GM04504 (cell line): ENCODE measurements around the gene IL20.

Experiments
- DNase-seq: peaks from one replicate; pipeline ENCODE4 v3.0.0-alpha.2; 2012; ENCODE audit warnings: low read depth

The IL20 gene

DNA sequence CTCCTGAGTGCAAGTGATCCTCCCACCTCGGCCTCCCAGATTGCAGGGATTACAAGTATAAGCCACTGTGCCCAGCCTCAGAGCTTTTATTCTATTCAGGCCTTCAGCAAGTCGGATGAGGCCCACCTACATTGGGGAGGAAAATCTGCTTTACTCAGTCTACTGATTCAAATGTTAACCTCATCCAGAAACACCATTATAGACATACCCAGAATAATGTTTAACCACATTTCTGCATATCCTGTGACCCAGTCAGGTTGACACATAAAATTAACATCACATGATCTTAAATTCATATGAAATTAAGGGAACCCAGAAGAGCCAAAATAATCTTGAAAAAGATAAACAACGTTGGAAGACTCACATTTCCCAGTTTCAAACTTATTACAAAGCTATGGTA, 14.9 kb downstream of the IL20 start:
- DNase-seq, result no peak

DNA sequence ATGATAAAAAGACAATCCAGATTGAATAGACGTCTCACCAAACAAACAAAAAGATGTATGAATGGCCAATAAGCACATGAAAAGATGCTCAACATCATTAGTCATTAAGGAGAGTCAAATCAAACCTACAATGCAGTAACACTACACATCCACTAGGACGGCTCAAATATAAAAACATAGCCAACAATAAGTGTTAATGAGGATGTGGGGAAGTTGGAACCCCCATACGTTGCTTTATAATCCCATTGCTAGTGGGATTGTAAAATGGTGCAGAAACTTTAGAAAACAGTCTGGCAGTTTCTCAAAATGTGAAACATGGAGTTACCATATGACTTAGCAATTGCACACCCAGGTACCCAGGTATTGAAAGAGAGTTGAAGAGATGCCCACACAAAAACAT, 17.1 kb downstream of the IL20 start:
- no peak for DNase-seq

DNA sequence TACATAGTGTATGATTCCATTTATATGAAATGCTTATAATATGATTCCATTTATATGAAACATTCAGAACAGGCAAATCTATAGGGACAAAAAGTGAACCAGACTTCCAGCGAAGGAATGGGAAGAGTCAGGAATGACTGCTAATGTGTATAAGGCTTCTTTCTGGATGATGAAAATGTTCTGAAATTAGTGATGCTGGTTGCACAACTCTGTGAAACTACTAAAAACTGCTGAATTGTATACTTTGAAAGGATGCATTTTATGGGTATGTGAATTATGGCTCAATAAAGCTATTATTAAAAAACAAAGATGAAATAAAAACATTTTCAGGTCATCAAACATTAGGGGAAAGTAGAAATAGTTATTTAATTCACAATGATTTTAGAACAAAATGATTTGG, 17.7 kb downstream of the IL20 start:
- no peak for DNase-seq

DNA sequence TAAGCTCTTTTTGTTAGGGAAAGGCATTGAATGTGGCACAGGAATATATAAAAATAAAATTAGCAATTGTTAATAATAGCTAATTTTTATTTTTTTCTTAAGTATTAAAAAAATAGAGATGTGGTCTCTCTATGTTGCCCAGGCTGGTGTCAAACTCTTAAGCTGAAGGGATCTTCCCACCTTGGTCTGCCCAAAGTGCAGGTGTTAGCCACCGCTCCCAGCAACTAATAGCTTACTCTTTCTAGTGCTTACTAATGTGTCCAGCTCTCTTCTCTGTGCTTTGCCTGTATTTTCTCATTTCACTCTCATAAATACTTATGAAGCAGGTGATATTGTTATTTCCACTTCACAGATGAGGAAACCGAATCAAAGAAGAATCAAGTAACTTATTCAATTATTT, 18.5 kb downstream of the IL20 start:
- DNase-seq, result no peak

DNA sequence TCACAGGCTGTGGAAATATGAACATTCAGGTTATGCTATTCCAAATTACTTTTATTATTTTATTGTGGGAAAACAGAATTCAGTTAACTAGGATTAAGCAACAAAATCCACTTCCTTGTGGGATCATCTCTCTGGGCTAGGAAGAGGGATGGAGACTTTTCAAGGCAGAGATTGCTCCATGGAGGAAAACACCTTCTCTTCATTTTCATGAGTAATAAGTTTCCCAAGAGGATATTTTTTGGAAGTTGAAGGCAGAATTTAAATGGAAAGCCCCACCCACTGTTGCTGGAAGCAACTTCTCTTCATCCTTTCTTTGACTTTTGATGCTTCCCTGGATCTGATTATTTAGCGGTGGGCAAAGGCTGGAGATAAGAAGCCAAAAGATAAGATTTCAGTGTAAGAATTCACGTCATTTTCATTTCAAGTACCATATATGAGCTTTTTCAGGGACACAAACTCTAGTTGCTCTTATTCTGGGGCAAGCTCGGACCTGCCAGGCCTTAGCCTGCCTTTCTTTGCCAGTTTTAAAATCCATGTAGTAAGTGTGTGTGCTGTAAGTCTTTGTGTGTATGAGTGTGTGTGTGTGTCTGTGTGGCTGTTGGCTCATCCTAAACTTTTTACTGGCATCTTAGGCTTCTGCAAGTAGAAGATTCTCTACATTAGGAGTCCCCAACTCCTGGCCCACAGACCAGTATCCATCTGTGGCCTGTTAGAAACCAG, 20.1 kb downstream of the IL20 start:
- no peak for DNase-seq

DNA sequence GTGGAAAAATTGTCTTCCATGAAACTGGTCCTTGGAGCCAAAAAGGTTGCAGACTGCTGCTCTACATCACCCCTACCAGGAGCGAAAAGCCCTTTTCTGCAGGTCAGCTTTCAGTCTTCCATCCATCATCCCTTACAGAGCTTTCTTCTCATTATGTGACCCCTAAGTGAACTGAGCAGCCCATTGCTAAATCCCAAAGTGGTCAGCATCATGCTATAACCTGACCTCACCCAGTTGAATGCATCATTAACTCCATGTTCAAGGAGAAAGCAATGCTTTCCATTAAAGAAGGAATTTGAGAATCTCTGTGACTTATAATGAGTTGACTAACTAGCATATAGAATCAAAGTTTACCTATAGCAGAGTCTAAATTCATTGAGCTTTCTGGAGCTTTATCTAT, 21.4 kb downstream of the IL20 start:
- DNase-seq, result no peak

DNA sequence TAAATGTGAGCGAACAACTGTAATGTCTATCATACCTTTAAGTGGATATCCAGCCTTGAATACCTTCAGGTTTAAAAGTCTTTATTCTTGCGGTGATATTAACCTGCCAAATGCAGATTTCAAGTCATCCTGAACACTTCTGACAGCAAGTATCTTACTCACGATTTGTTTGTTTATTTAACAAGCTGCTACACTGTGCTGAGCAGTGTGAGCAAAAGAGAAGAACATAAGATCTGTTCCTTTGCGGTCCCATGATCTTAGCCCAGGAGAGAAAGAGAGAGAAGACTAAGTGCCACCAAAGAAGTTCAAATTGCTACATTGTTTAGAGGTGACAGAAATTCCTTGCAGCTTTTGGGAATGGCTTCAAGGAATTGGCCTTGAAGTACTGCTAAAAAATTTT, 22.3 kb downstream of the IL20 start:
- no peak for DNase-seq

DNA sequence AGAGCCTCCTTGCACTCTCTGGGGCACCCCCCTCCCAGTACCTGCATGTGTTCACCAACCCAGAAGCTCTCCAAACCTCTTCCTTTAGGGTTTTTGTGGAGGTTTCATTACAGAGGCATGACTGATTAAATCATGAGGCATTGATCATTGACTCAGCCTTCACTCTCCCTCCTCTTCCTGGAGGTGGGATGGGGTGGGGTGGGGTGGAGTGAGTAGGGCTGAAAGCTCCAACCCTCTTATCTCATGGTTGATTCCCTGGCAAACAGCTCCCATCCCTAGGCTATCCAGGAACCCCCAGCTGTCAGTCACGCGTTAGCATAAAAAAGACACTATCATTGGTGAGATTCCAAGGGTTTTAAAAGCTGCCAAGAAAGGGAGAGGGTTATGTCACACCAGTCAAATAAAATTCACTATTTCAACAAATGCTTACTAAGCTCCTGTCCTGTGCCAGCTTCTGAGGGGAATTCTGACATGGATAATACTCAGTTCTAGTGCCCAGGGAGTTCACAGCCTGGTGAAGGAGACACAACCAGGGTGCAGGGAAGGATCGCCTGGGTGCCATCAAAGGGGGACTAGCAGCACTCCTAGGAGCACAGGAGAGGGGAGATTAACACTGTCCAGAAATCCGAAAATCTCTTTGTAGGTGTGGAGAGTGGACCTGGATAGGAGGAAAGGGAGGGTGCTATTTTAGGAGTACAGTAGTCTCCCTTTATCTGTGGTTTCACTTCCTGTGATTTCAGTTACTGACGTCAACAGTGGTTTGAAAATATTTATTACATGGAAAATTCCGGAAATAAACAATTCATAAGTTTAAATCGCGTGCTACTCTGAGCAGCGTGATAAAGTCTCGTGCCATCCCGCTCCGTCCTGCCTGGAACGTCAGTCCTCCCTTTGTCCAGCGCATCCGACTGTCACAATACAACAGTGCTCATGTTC, 25.0 kb downstream of the IL20 start:
- peak; percentile 59 for DNase-seq

DNA sequence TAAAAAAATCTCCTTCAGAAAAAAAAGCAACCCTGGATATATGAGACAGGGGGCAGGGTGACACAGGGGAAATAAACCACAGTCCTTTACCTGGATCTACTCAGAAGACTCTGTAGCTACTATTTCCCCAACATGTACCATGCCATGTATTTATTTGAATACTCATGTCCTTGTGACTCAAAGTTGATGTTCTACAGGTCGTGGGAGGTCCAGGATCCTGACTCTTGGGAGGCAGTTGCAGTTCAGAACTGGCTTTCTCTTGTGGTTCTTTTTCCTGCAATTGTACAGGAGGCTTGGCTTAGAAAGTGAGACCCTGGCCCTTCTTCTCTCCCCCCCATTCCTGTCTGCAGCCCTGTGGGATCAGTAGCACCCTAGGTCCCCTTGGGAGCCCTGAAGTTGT, 26.0 kb downstream of the IL20 start:
- no peak for DNase-seq

DNA sequence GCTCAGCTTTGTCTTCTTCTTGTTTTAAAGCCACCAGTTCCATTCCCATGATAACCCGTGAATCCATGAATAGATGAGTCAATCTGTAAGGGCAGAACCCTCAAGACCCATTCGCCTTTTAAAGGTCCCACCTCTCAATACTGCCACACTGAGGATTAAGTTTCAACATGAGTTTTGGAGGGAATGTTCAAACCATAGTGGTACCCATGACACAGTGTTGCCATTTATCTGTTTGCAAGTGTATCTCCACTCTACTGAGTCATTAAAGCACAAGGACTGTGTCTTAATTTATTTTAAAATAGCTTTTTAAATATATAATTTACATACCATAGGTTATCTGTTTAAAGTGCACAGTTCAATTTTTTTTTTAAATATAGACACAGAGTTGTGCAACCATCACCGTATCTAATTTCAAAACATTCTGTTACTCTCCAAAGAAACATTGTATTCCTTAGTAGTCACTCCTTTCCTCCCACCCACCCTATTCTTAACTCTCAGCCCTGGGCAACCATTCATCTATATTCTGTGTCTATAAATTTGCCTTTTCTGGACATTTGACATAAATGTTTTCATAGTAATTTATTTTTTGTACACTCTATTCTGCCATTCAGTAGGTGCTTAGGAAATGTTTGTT, 27.0 kb downstream of the IL20 start:
- no peak for DNase-seq

DNA sequence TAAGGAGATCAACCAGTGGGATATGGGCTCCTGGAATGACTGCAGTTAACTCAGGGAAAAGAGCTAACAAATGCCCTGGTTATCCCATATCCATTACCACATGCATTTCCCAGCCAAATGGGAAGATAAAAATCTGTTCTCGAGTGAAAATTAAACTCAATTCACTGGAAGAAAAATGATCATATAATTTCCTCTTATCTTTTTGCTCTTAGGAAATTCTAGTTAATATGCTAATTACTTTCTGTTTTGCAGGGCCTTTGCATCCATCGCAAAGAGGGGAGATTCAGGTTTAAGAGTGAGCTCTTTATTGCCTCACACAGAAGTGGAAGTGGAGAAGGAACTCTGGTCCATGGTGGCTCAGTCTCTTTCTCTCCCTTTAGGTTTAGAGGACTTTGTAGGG, 28.0 kb downstream of the IL20 start:
- DNase-seq, result no peak

DNA sequence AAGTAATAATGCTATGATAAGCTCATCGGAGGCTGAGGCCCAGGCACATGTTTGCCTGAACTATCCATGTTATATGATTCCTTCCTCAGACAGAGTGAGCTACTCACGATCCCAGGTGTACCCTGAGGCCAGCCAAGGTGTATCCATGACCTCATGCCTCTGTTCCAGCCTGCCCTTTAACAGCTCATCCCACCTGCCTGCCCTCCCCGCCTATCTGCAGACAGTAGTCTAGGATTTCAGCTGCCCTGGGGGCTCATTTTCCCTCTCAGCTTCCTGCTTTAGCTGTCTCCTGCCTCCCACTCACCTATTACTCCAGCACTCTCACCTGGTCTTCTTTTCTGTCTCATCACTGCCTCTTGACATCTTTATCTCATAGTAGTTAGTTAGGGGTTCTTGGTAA, 29.9 kb downstream of the IL20 start:
- no peak for DNase-seq

DNA sequence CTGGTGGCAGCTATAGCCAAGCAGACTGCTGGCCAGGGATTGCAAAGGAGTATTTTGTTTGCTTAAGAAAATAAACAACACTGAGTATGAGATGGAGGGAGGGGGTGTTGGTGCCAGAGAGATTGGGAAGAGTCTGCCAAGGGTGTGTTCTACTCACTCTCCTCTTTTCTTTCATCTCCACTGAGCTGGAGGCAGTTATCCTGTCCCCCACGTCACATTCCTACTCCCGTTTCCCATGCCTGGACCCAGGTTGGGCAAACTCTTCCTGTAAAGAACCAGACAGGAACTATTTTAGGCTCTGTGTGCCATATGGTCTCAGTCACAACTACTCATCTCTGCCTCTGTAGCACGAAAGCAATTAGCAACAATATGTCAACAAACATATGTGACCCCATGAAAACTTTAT, 30.4 kb downstream of the IL20 start:
- DNase-seq, result peak; percentile 91

DNA sequence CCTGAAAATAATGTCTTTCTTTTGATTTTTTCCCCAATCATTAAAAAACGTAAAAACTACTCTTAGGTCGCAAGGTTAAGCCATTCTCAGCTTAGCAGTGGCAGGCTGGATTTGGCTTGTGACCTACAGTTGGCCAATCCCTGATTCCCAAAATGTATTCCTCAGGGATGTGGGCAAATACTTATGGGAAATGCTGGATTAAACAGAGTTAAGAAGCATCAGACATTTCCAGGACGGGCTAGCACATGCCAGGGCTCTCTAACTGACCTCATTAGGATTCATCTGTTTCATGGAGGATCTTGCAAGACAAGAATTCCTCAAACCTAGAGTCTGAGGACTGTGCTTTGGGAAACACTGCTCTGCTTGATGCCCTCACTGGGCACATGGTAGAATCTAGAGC, 30.8 kb downstream of the IL20 start:
- no peak for DNase-seq

DNA sequence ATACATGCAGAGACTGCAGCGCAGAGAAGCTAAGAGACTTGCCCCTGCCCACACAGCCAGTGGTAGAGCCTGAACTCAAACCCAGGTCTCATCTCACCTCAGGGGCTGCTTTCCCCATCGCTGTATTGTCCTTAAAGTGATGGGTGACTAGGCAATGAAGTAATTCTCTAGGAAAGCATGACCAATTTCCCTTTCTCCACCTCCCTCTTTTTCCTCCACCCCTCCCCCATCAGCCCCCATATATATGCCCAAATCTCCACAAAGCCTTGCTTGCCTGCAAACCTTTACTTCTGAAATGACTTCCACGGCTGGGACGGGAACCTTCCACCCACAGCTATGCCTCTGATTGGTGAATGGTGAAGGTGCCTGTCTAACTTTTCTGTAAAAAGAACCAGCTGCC, 31.8 kb downstream of the IL20 start, which contains the start of gene IL24:
IL24 (plus strand) TSS at position 269 of the 400 bp plus-strand sequence. CDS start 390 bp downstream, outside the sequence.
- DNase-seq, result no peak

DNA sequence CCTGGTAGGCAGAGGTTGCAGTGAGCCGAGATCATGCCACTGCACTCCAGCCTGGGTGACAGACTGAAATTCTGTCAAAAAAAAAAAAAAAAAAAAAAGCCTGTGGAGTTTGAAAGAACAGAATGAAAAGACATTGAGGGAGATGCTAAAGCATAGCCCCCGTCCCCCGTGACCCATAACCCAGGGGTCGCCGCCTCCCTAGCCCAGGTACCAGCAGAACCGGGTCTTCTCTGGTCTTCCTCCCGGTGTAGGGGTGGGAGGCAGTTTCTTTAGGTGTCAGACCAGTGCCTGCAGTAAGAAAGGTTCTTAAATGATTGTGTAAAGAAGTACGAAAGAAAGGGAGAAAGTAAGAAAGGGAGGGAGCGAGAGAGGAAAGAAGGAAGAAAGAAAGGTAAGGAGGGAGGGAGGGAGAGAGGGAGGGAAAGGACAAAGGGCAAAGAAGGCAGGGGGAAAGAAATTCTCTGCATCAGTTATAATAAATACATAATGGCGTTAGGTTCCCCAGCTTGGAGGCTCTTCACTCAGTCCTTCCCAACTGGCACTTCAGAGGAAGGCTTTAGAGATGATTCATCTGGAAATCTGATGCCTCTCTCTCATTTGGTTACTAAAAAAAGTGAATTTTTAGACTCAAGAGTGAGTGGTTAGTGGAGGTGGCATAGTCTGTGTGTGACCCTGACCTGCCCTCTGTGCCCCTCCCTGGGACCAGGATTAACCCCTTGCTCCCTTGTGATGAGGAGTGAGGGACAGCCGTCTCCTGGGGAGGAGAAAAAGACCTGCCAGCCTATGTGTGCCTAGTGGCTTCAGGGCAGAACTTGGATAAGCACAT, 32.9 kb downstream of the IL20 start:
- no peak for DNase-seq

DNA sequence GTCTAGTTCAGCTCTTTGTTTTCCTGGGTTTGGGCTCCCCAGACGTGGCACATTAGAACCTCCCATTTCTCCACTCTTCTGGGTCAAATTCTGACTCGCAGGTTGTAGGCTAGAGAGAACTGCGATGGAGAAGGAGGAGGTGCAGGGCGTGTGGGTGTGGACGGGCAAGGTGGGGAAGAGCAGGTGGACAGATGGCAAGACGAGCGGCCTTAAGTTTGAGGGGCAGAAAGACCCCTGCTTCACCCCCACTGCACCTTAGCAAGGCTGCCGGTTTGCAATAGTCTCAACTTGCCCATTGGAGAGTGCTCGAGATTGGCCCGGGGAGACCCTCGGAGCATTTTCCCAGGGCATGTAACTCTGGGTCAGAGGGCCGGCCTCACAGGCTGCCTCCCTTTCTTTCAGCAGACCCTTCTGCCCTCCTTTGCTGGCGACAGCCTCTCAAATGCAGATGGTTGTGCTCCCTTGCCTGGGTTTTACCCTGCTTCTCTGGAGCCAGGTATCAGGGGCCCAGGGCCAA, 33.5 kb downstream of the IL20 start:
- DNase-seq, result no peak

DNA sequence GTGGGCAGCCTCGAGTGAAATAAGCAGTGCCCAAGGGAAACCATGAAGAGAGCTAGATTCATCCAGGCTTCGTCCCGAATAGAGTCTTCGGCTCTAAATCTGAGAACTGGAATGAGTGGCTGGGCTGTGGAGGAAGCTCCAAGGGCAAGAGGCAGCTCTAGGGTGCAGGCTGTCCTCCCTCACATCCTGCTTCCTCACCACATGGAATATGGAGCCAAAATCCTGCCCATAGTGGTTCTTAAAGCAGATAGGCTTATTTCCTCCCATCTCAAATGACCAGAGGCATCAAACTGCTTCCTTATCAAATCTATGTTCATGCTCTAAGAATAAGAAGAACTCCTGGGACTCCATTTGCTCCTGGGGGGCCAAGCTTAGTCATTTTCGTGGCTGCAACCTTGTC, 34.3 kb downstream of the IL20 start:
- no peak for DNase-seq

DNA sequence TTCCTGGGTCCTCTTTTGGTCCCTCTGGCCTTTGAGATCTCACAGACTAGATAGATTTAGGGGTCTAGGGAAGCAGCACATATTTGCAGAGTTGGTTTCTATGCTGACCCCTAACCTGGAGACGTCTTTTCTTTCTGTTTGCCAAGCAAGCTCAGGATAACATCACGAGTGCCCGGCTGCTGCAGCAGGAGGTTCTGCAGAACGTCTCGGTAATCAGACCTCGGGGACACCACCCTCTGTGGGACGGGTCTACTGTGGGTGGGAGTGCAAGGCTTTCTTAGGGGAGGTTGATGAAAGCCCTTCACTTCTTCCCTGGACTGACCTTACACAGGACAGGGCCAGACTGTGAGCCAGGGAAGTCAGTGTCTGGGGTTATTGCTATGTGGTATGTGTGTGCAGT, 34.7 kb downstream of the IL20 start:
- DNase-seq, result no peak

DNA sequence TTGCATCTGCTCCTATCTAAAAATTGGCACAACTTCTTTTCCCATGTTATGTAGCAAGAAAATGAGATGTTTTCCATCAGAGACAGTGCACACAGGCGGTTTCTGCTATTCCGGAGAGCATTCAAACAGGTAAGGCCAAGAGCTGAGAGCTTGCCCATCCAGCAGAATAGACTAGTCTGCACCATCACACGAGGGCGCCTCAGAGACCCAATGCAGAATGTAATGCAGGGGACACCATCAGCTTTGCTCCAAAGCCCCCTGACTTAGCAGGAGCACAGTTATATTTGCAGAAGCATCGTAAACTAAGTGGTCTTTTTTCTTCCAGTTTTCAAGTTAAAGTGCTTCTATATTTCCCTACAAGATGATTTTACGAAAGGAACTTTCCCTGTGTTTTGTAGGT, 36.5 kb downstream of the IL20 start:
- DNase-seq, result no peak

DNA sequence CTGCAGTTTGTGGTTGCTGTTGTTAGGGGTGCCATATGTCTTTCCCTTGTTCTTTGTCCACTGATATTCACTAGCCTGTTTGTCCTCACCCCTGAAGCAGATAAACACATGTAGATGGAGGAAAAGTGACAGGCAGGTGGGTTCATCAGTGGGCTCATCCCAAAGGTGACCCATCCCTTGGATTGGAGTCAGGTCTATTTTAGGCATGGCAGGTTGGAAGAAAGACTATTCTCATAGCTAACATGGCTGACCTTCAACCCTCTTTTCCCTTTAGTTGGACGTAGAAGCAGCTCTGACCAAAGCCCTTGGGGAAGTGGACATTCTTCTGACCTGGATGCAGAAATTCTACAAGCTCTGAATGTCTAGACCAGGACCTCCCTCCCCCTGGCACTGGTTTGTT, 37.3 kb downstream of the IL20 start:
- no peak for DNase-seq

DNA sequence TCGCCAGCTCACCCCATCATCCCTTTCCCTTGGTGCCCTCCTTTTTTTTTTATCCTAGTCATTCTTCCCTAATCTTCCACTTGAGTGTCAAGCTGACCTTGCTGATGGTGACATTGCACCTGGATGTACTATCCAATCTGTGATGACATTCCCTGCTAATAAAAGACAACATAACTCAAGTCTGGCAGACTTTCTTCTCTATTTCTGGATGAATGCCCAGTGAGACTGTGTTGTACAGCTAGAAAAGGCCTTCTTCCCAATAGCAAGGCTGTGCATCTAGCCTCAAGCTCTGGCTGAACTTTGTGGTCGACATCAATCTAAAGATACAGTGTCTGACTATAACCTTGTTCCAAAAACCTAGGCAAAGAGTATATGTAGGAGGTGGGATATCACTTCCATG, 38.3 kb downstream of the IL20 start:
- DNase-seq, result no peak
